Adipocyte (in vitro differentiated cells): ENCODE data around the gene PACS2.
A peak's percentile ranks its signal among the peaks of the same experiment; 100 is the strongest.

Experiments
- DNase-seq: peaks from one replicate; pipeline ENCODE4 v3.0.0-alpha.2; 2015; ENCODE audit warnings: low read depth
- H3K27me3 ChIP-seq: replicated peaks from 2 replicates; pipeline ENCODE4 v1.7.0; 2013; ENCODE audit warnings: mild to moderate bottlenecking, low read length, moderate library complexity; ENCODE audit not compliant: control insufficient read depth, insufficient read depth
- H3K36me3 ChIP-seq: 2 replicates; pipeline ENCODE4 v1.7.0; 2013; ENCODE audit warnings: low read length, mild to moderate bottlenecking, moderate library complexity; ENCODE audit not compliant: control insufficient read depth, insufficient read depth, severe bottlenecking
- H3K4me1 ChIP-seq: 2 replicates; pipeline ENCODE4 v1.7.0; 2013; ENCODE audit warnings: mild to moderate bottlenecking, low read length, moderate library complexity; ENCODE audit not compliant: control insufficient read depth, insufficient read depth
- H3K4me3 ChIP-seq: 2 replicates; pipeline ENCODE4 v1.7.0; 2013; ENCODE audit warnings: mild to moderate bottlenecking, low read length, moderate library complexity
- H3K9ac ChIP-seq: 2 replicates; pipeline ENCODE4 v1.7.0; 2013; ENCODE audit warnings: mild to moderate bottlenecking, low read length, moderate library complexity
- H3K9me3 ChIP-seq: 2 replicates; pipeline ENCODE4 v1.7.0; 2013; ENCODE audit warnings: mild to moderate bottlenecking, low read length, moderate library complexity; ENCODE audit not compliant: control insufficient read depth

Gene PACS2

DNA sequence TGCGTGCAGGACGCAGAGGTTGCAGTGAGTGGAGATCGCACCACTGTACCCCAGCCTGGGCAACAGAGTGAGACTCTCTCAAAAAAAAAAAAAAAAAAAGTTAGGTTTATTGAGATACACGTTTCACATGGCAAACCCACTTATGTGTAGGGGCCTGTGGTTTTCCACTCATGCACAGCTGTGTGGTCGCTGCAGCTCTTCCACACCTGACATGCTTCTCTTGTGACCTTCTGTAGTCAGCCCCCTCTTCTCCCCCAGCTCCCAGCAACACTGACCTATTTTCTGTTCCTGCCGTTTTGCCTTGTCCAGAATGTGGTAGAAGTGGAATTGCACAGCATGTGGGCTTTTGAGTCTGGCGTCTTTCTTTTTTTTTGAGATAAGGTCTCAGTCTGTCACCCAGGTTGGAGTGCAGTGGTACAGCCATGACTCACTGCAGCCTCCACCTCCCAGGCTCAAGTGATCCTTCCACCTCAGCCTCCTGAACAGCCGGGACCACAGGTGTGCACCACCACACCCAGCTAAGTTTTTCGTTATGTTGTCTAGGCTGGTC, 113.5 kb downstream of the PACS2 start:
- peaks cover 21% of the 10 kb centered on the region for H3K4me1 ChIP-seq
- no peak for DNase-seq
- H3K36me3 ChIP-seq = peaks cover 3% of the 10 kb centered on the region
- H3K9me3 ChIP-seq = no peaks in the 10 kb centered on the region
- H3K27me3 ChIP-seq = no peaks in the 10 kb centered on the region
- no peak overlapping the region for H3K9ac ChIP-seq
- no peak overlapping the region for H3K4me3 ChIP-seq

GRCh38 chr14:105430042-105430441, 115.5 kb downstream of the PACS2 start:
- H3K4me1 ChIP-seq = peaks cover 21% of the 10 kb centered on the region

DNA sequence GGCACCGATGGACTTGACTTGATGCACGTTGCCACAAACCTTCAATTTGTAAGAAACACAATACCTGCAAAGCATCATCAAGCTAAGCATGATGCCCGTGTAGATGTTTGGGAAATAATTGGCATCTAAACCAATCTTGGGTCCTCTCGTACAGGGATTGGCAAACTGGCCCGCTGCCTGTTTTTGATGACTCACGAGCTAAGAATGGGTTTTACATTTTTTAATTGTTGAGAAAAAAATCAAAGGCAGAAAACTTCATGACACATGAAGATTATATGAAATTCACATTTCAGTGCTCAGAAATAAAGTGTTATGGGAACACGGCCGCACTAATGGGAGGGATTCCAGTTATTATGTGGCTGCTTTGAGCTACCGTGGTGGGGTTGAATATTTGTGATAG, 116.0 kb downstream of the PACS2 start:
- no peak overlapping the region for H3K9ac ChIP-seq

More at GRCh38 chr14:105430042-105430441, 115.5 kb downstream of the PACS2 start:
- DNase-seq = no peak
- H3K9ac ChIP-seq = no peak overlapping the region
- no peaks in the 10 kb centered on the region for H3K27me3 ChIP-seq
- H3K9me3 ChIP-seq = no peaks in the 10 kb centered on the region
- H3K4me3 ChIP-seq = no peak overlapping the region
- peaks cover 3% of the 10 kb centered on the region for H3K36me3 ChIP-seq

GRCh38 chr14:105431256-105431655, 116.7 kb downstream of the PACS2 start:
- Histone ChIP-seq H3K9ac (no peak overlapping the region), H3K9me3 (no peaks in the 10 kb centered on the region), H3K27me3 (no peaks in the 10 kb centered on the region), H3K36me3 (peaks cover 3% of the 10 kb centered on the region), H3K4me3 (no peak overlapping the region), H3K4me1 (peaks cover 21% of the 10 kb centered on the region)
- no peak for DNase-seq

More for the DNA sequence above, 116.0 kb downstream of the PACS2 start:
- no peak overlapping the region for H3K4me3 ChIP-seq
- H3K9me3 ChIP-seq = no peaks in the 10 kb centered on the region
- DNase-seq = peak; percentile 70
- peaks cover 3% of the 10 kb centered on the region for H3K36me3 ChIP-seq
- H3K27me3 ChIP-seq = no peaks in the 10 kb centered on the region
- peaks cover 21% of the 10 kb centered on the region for H3K4me1 ChIP-seq

- peaks cover 21% of the 10 kb centered on the region for H3K4me1 ChIP-seq
- H3K36me3 ChIP-seq = peaks cover 3% of the 10 kb centered on the region
- H3K27me3 ChIP-seq = no peaks in the 10 kb centered on the region
- DNase-seq = no peak
- H3K4me3 ChIP-seq = no peak overlapping the region
- H3K9me3 ChIP-seq = no peaks in the 10 kb centered on the region
- no peak overlapping the region for H3K9ac ChIP-seq
Observed at GRCh38 chr14:105432657-105433056, 118.1 kb downstream of the PACS2 start.

DNA sequence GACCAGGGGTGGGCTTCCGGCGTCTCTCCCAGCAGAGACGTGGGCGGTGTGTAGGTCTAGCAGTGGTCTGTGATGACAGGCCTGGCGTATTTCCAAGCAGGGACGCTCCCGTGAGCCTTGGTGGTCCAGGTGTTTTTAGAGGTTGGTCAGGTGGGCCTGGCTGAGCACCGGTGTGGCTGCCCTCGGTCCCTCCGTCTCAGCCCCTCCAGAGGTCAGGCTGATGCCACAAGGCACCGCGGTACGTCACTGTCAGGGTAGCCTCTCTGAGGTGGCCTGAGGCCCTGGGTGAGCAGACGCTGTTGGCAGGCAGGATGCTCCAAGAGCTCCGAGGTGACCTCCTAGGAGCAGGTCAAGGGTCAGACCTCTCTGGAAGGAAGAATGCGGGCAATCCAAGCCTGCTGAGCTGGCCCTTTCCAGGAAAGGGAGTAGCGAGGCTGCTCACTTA, 118.6 kb downstream of the PACS2 start:
- Histone ChIP-seq H3K4me3 (no peak overlapping the region), H3K36me3 (peaks cover 3% of the 10 kb centered on the region), H3K27me3 (no peaks in the 10 kb centered on the region), H3K4me1 (peaks cover 20% of the 10 kb centered on the region), H3K9me3 (no peaks in the 10 kb centered on the region), H3K9ac (no peak overlapping the region)
- no peak for DNase-seq

- Histone ChIP-seq H3K27me3 (no peaks in the 10 kb centered on the region), H3K4me3 (no peak overlapping the region), H3K4me1 (peaks cover 3% of the 10 kb centered on the region), H3K9me3 (no peaks in the 10 kb centered on the region), H3K36me3 (peaks cover 7% of the 10 kb centered on the region), H3K9ac (no peak overlapping the region)
- no peak for DNase-seq
Observed at GRCh38 chr14:105436402-105436801, 121.9 kb downstream of the PACS2 start.

DNA sequence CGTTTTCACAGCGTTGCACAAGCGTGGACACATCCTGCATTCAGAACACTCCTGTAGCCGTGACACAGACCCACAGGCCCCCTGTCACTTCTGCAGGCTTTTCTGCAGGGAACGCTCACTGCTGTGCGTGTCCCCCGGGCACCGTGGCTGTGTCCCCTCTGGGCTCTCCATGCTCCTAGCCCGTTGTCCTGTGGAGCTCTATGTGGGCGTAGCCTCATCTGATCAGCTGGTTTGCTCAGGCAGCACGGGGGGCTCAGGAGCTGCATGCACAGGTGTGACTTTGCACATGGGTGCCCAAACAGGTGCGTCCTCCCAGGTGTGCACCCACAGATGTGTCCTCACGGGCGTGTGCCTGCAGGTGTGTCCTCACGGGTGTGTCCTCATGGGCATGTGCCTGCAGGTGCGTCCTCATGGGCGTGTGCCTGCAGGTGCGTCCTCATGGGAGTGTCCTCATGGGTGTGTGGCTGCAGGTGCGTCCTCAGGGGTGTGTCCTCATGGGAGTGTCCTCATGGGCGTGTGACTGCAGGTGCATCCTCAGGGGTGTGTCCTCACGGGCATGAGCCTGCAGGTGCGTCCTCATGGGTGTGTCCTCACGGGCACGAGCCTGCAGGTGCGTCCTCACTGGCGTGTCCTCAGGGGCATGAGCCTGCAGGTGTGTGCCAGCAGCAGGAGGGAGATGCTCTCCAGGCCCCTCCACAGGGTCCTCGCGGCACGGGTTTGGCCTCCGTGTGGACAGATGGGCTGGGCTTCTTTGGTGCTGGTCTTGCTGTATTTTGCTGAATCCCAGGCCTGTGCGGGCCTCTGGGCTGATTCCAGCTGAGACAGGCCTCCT, 122.6 kb downstream of the PACS2 start:
- H3K9me3 ChIP-seq = no peaks in the 10 kb centered on the region
- H3K4me3 ChIP-seq = no peak overlapping the region
- no peak for DNase-seq
- peaks cover 10% of the 10 kb centered on the region for H3K36me3 ChIP-seq
- H3K4me1 ChIP-seq = no peaks in the 10 kb centered on the region
- no peak overlapping the region for H3K9ac ChIP-seq
- H3K27me3 ChIP-seq = no peaks in the 10 kb centered on the region

- no peak for DNase-seq
- H3K9me3 ChIP-seq = no peaks in the 10 kb centered on the region
- no peak overlapping the region for H3K4me3 ChIP-seq
- H3K36me3 ChIP-seq = peaks cover 12% of the 10 kb centered on the region
- no peak overlapping the region for H3K9ac ChIP-seq
- no peaks in the 10 kb centered on the region for H3K4me1 ChIP-seq
- no peaks in the 10 kb centered on the region for H3K27me3 ChIP-seq
Observed at GRCh38 chr14:105437723-105438500, 123.4 kb downstream of the PACS2 start.

DNA sequence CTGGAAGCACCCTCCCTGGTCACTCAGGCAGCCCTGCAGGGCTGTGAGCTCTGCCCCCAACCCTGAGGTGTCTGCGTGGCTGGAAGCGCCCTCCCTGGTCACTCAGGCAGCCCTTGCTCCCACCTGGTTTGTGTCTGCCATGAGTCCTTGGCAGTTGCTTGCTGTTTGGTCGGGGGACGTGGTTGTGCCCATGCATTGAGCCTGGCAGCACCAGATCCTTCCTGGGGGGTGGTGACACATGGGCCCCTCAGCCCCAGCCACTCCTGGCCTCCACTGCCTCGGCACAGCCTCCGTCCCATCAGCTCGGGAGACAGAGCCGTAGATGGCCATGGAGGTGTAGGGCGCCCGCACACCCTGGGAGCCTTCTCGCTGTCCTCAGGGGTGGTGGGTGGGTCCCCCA, 124.6 kb downstream of the PACS2 start:
- Histone ChIP-seq H3K36me3 (peaks cover 16% of the 10 kb centered on the region), H3K9ac (no peak overlapping the region), H3K4me1 (no peaks in the 10 kb centered on the region), H3K27me3 (no peaks in the 10 kb centered on the region), H3K4me3 (no peak overlapping the region), H3K9me3 (no peaks in the 10 kb centered on the region)
- DNase-seq = no peak
